DMS153 treated with DMSO at 0.1 percent for 48 hours (cell line): ENCODE measurements around the gene KDELR3.

Source experiments
- DNase-seq: peaks from one replicate; lab custom pipeline; 2025; ENCODE audit not compliant: unreplicated experiment; lab: John Stamatoyannopoulos, UW

Gene KDELR3

GRCh38 chr22:38481162-38481870, 13.4 kb downstream of the KDELR3 start:
- DNase-seq: no peak

- DNase-seq: no peak
Observed at GRCh38 chr22:38481871-38482332, 14.0 kb downstream of the KDELR3 start.

GRCh38 chr22:38482662-38483308, 14.9 kb downstream of the KDELR3 start:
- DNase-seq: no peak

- DNase-seq: no peak
Observed at GRCh38 chr22:38484244-38484643, 16.3 kb downstream of the KDELR3 start.

- DNase-seq: no peak
Observed at GRCh38 chr22:38485783-38486182, 17.9 kb downstream of the KDELR3 start.

- DNase-seq: no peak
Observed at GRCh38 chr22:38487946-38488345, 20.1 kb downstream of the KDELR3 start.

GRCh38 chr22:38489142-38489541, 21.2 kb downstream of the KDELR3 start:
- no peak for DNase-seq

GRCh38 chr22:38489561-38490145, 21.8 kb downstream of the KDELR3 start:
- no peak for DNase-seq

- DNase-seq: no peak
Observed at GRCh38 chr22:38490475-38490874, 22.6 kb downstream of the KDELR3 start.

GRCh38 chr22:38490915-38491314, 23.0 kb downstream of the KDELR3 start:
- no peak for DNase-seq

- no peak for DNase-seq
Observed at GRCh38 chr22:38491707-38492348, 23.9 kb downstream of the KDELR3 start.

GRCh38 chr22:38494498-38494897, 26.6 kb downstream of the KDELR3 start:
- DNase-seq: no peak

- DNase-seq: no peak
Observed at GRCh38 chr22:38494939-38495338, 27.0 kb downstream of the KDELR3 start.

GRCh38 chr22:38497869-38498268, 30.0 kb downstream of the KDELR3 start:
- no peak for DNase-seq

GRCh38 chr22:38501797-38502672, 34.1 kb downstream of the KDELR3 start:
- DNase-seq: no peak

- no peak for DNase-seq
Observed at GRCh38 chr22:38503021-38503420, 35.1 kb downstream of the KDELR3 start.

GRCh38 chr22:38504731-38505540, 37.0 kb downstream of the KDELR3 start:
- DNase-seq: no peak

GRCh38 chr22:38505541-38506117, 37.7 kb downstream of the KDELR3 start:
- peak; percentile 66 for DNase-seq

GRCh38 chr22:38506118-38506962, 38.4 kb downstream of the KDELR3 start, which contains the start of gene DDX17:
DDX17 (minus strand) TSS chr22:38506311.
- DNase-seq: peak; percentile 98
